Stimulated activated CD4-positive, alpha-beta T cell treated with anti-CD3 and anti-CD28 coated beads, Interleukin-2, amount 100 ng/mL, for 48 hours (primary cell): Measurements from ENCODE around the gene CCL17.
A peak's percentile ranks its signal among the peaks of the same experiment; 100 is the strongest.
"Not testable (repeated sequence)": the region's sequence is repeated elsewhere in the genome, so short reads cannot be mapped to it uniquely, and the experiment has no call there.

Experiments
- DNase-seq, 2 donors: peaks; one replicate each; pipeline ENCODE4 v3.0.0-alpha.2; 2020

The CCL17 gene

DNA sequence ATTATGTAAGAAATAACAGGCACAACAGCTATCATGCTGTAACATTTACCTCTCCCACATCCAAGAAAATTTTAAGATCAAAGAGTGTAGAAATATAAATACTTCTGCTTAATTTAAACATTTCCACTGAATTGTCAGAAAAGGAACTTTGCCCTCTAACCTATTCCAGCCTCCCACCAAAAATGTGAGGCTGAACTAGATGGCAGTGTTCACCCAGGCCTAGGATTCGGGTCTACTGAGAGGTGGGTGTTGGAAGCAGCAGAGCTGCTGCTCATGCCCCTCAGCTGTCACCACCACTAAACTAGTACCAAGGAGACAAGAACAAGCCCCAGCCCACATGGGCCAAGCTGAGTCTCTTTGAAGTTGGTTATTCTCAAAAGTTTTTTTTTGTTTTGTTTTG is 31.3 kb downstream of the CCL17 start:
- no peak for DNase-seq

- not testable (repeated sequence) for DNase-seq
These were observed 35.4 kb downstream of the CCL17 start for GRCh38 chr16:57439947-57440346.

- not testable (repeated sequence) for DNase-seq
These were observed 36.0 kb downstream of the CCL17 start for GRCh38 chr16:57440551-57440950.

- no peak for DNase-seq
These were observed 40.1 kb downstream of the CCL17 start for GRCh38 chr16:57444711-57445110.

DNA sequence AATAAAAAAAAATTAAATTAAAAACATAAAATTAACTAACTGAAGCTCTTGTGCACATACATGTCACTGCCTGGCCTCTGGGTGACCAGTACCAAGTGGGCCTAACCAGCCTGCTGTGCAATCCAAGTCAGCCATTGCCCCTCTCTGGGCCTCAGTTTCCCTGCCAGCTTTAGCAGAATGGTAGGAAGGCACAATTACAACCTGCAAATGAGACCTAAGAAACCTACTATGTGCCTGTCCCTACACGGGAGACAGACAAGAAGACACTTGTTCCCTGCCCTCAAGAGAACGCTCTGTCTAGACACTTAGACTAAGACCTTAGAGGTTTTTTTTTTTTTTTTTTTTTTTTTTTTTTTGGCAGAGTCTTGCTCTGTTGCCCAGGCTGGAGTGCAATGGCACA is 40.9 kb downstream of the CCL17 start:
- DNase-seq = no peak

DNA sequence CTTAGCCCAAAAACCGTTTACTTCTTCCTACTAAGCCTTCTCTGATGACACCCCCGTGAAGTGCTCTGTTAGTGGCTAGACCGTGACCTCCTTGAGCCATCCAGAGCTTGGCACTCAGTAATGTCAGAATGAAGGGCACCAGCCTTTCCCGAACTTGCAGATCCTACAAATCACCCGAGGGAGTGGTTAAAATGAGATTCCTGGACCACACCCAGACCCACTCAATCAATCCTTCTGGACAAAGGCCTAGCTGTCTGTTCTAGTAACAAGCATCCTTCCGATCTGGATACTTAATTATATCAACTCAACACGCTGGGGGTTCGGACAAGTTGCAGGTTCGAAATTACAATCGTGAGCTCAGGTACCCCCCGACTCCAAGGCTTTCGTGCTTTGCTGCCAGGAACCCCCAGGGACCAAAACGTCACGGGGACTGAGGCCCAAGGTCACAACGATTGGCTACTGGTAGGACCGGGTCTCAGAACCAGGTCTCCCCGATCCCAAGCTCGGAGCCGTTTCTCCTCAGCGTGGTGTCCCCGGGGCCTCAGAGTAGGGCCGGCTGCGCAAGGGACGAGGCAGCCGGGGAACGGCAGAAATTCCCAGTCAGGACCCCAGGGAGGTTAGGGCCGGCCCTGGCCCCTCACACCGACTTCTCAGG is 42.1 kb downstream of the CCL17 start:
- peak; percentile 10 to 14 for DNase-seq

GRCh38 chr16:57447186-57447962 is 42.8 kb downstream of the CCL17 start, which contains the start of the genes CIAPIN1 and COQ9:
CIAPIN1 (minus strand) TSS chr16:57447385; CDS start chr16:57440928, 6,457 bp downstream.
COQ9 (plus strand) TSS chr16:57447479; CDS start chr16:57447506, 27 bp downstream.
- DNase-seq = peak; percentile 87 to 91

GRCh38 chr16:57452021-57452420 is 47.5 kb downstream of the CCL17 start:
- DNase-seq = no peak

DNA sequence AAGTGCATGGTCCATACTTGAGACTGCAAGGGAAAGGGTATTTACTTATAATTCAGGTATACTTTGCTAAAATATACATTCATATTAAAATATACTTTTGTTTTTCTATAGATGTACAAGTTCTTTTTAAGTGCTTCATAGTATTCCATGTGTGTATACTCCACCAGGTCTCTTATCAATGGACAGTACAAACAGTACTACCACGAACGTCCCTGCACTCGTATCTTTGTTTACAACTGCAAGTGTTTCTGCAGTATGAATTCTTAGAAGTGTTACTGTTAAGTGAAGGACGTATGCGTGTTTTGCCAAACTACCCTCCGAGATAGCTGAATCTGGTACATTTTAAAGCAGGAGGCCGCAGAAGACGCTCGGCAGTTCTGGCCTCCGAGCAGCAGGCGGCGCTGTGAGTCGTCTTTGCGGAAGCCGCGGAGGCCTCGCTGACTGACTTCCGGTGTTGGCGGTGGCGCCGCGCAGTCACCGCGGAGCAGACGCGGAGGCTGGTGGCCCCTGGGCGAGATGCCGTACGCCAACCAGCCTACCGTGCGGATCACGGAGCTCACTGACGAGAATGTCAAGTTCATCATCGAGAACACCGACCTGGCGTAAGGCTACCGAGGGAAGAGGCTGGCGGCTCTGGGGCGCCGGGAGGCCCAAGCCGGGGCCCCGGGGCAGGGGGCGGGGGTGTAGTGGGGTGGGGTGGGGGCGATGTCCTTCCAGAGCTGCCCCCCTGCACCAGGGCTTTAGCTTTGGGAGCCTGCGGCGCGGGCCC is 57.8 kb downstream of the CCL17 start, which contains the start of gene POLR2C:
Gene POLR2C, plus strand, starts transcription at position 471 of the 769 bp plus-strand sequence. Its CDS starts 46 bp downstream, at position 517.
- DNase-seq = peak; percentile 94 to 95

- DNase-seq = no peak
These were observed 58.4 kb downstream of the CCL17 start for GRCh38 chr16:57462978-57463362.

- no peak for DNase-seq
These were observed 60.0 kb downstream of the CCL17 start for GRCh38 chr16:57464523-57464922.
